Measurements from ENCODE around the gene SPO11. TPM values are rescaled to one million over a fixed set of nuclear protein-coding genes. Genes with fewer than 3 reads are reported as not detected.
A peak's percentile ranks its signal among the peaks of the same experiment; 100 is the strongest.

SPO11 gene
- total and polyA plus RNA-seq, 10 of the 15 experiments (the other 5 are each of a cell fraction or from before 2014, with no cell fraction given), result not detected

- TF ChIP-seq MEF2A (IDR thresholded peaks at IDR 0.05; ENCODE audit: insufficient read depth, low read depth, low read length) (no peak), MYB (IDR thresholded peaks at IDR 0.05; ENCODE audit: borderline replicate concordance, low read depth, low read length) (no peak), SREBF1 (IDR thresholded peaks at IDR 0.05; ENCODE audit: low read length) (no peak), POLR2A (IDR thresholded peaks at IDR 0.05; ENCODE audit: low read depth, low read length) (peak; percentile 91), LARP7 (IDR thresholded peaks at IDR 0.05) (peak; percentile 78), SMC3 (IDR thresholded peaks at IDR 0.05; ENCODE audit: borderline replicate concordance, low read length) (no peak), TCF7 (IDR thresholded peaks at IDR 0.05; ENCODE audit: borderline replicate concordance) (no peak), NRF1 (conservative IDR thresholded peaks at IDR 0.05; ENCODE audit: low read depth, low read length) (peak; percentile 59), IKZF2 (IDR thresholded peaks at IDR 0.05) (peak in 1 of 2 experiments; percentile 20; a peak in 1 of 4 replicates), MXI1 (IDR thresholded peaks at IDR 0.05; ENCODE audit: low read depth, low read length) (peak; percentile 58; the same call in 1 of the 2 replicates), JUNB (IDR thresholded peaks at IDR 0.05) (no peak), ESRRA (IDR thresholded peaks at IDR 0.05; ENCODE audit: low read length) (no peak), CEBPZ (IDR thresholded peaks at IDR 0.05; ENCODE audit: low read depth, low read length) (no peak), SRF (IDR thresholded peaks at IDR 0.05; ENCODE audit: low read depth in 2 of 2, low read length in 2 of 2) (no peak), NFIC (IDR thresholded peaks at IDR 0.05; ENCODE audit: low read depth, low read length) (no peak), NR2F1 (conservative IDR thresholded peaks at IDR 0.05) (peak; percentile 76), YY1 (IDR thresholded peaks at IDR 0.05; ENCODE audit: low read depth, low read length) (peak; percentile 88), BCLAF1 (IDR thresholded peaks at IDR 0.05) (no peak), CEBPB (IDR thresholded peaks at IDR 0.05; ENCODE audit: borderline replicate concordance in 1 of 2, low read depth in 2 of 2, low read length in 2 of 2) (no peak), IKZF1 (conservative IDR thresholded peaks at IDR 0.05) (peak; percentile 78), BHLHE40 (IDR thresholded peaks at IDR 0.05; ENCODE audit: borderline replicate concordance in 1 of 2, low read depth in 2 of 2, low read length in 1 of 2) (peak in 1 of 2 experiments; percentile 53; a peak in 2 of 4 replicates), RUNX3 (IDR thresholded peaks at IDR 0.05; ENCODE audit: low read length) (peak; percentile 77), CBX3 (IDR thresholded peaks at IDR 0.05; ENCODE audit: borderline replicate concordance, low read depth) (no peak)
- TF ChIP-seq, protein P1, sequence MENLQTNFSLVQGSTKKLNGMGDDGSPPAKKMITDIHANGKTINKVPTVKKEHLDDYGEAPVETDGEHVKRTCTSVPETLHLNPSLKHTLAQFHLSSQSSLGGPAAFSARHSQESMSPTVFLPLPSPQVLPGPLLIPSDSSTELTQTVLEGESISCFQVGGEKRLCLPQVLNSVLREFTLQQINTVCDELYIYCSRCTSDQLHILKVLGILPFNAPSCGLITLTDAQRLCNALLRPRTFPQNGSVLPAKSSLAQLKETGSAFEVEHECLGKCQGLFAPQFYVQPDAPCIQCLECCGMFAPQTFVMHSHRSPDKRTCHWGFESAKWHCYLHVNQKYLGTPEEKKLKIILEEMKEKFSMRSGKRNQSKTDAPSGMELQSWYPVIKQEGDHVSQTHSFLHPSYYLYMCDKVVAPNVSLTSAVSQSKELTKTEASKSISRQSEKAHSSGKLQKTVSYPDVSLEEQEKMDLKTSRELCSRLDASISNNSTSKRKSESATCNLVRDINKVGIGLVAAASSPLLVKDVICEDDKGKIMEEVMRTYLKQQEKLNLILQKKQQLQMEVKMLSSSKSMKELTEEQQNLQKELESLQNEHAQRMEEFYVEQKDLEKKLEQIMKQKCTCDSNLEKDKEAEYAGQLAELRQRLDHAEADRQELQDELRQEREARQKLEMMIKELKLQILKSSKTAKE (IDR thresholded peaks at IDR 0.05; ENCODE audit: low read depth, poor library complexity, severe bottlenecking), result no peak
Measured at GRCh38 chr20:57351042-57351783, 21.6 kb downstream of the SPO11 start, which contains the start of gene RAE1 (continued).

Measured in GM12878 (cell line).